ENCODE data around the gene KRTAP16-1.

DNA sequence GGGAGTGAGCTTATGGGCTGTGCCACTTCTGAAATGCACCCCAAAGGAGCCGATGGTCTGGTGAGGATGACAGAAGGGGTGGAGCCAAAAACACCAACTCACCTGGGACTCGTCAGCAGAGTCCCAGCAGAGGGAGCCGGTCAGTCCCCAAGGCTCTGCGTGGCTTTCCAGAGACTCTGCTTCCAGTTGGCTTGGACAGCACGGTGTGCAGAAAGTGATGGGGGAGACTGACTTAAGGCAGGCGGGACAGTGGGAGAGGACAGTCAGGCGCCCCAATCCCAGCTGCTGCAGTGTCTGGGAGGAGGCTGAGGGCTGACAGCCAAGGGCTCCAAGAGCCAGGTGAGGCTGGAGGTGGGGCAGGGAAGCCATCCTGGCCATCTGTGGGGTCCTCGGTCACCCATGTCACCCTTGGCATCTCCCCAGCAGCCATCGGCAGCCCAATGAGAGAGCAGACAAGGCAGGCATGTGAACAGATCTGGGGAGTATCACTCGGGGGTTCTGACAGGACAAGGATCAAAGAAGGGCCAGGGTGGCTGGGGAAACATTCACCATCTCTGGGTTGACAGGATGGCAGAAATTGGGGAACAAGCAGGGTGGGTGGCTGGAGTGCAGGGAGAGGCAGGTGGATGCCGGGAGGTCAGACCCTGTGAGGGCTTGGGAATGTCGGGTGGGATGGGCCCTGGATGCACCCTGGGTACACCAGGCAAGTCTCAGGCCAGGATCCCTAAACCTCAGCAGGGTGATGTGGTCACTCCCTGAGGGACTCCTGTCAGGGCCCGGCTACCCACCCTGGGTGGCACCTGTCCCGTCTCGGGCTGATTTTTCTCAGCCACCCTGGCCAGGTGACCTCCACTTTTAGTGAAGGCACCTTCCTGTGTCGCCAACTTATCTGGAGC, 15.3 kb upstream of the KRTAP16-1 start:
- TF ChIP-seq CTCF (IDR thresholded peaks at IDR 0.05) (peak in 1 of 4 experiments; percentile 13), POLR2A (IDR thresholded peaks at IDR 0.05) (no peak)

All from uterus (tissue), 2 donors.